ENCODE measurements around the gene KRT31. TPM values are rescaled to one million over a fixed set of nuclear protein-coding genes. Genes with fewer than 3 reads are reported as not detected.

Gene KRT31
- total and polyA plus RNA-seq, 4 donors = not detected

GRCh38 chr17:41421116-41421515 lies 23.7 kb upstream of the KRT31 start:
- WGBS, 2 donors = 81 to 84% methylated on average over 9 of the region's 9 CpGs
- no peak overlapping the region for H3K27ac ChIP-seq (ENCODE audit: low read depth in 1 of 2, low read length in 2 of 2)
- ATAC-seq (ENCODE audit: low FRiP score) = no peak

GRCh38 chr17:41420134-41420533 lies 22.7 kb upstream of the KRT31 start:
- H3K9me3 ChIP-seq (ENCODE audit: control insufficient read depth, low read length) = no peaks in the 10 kb centered on the region
- H3K4me1 ChIP-seq (ENCODE audit: control insufficient read depth in 1 of 2, insufficient read depth in 2 of 2, low read length in 2 of 2) = no peaks in the 10 kb centered on the region
- no peak for DNase-seq
- H3K36me3 ChIP-seq (ENCODE audit: control insufficient read depth in 1 of 2, insufficient read depth in 2 of 2, low read length in 1 of 2) = no peaks in the 10 kb centered on the region
- H3K27ac ChIP-seq (ENCODE audit: low read depth in 1 of 2, low read length in 2 of 2) = no peak overlapping the region
- intact Hi-C loops (cut with DNase I) = no loop called here
- ATAC-seq (ENCODE audit: low FRiP score) = no peak
- H3K4me3 ChIP-seq (ENCODE audit: low read length in 2 of 2) = no peak overlapping the region
- no peaks in the 10 kb centered on the region for H3K27me3 ChIP-seq (ENCODE audit: control insufficient read depth in 1 of 2, insufficient read depth in 2 of 2, low read length in 1 of 2)
- 49 to 54% methylated on average over 4 of the region's 4 CpGs for WGBS, 2 donors

More at GRCh38 chr17:41421116-41421515, 23.7 kb upstream of the KRT31 start:
- no peaks in the 10 kb centered on the region for H3K9me3 ChIP-seq (ENCODE audit: control insufficient read depth, low read length)
- no peaks in the 10 kb centered on the region for H3K36me3 ChIP-seq (ENCODE audit: control insufficient read depth in 1 of 2, insufficient read depth in 2 of 2, low read length in 1 of 2)
- no peak for DNase-seq
- H3K27me3 ChIP-seq (ENCODE audit: control insufficient read depth in 1 of 2, insufficient read depth in 2 of 2, low read length in 1 of 2) = no peaks in the 10 kb centered on the region
- H3K4me1 ChIP-seq (ENCODE audit: control insufficient read depth in 1 of 2, insufficient read depth in 2 of 2, low read length in 2 of 2) = no peaks in the 10 kb centered on the region
- intact Hi-C loops (cut with DNase I) = no loop called here
- no peak overlapping the region for H3K4me3 ChIP-seq (ENCODE audit: low read length in 2 of 2)

GRCh38 chr17:41419716-41420115 lies 22.3 kb upstream of the KRT31 start:
- no peak for ATAC-seq (ENCODE audit: low FRiP score)
- Histone ChIP-seq H3K27me3 (ENCODE audit: control insufficient read depth in 1 of 2, insufficient read depth in 2 of 2, low read length in 1 of 2) (no peaks in the 10 kb centered on the region), H3K27ac (ENCODE audit: low read depth in 1 of 2, low read length in 2 of 2) (no peak overlapping the region), H3K4me3 (ENCODE audit: low read length in 2 of 2) (no peak overlapping the region), H3K9me3 (ENCODE audit: control insufficient read depth, low read length) (no peaks in the 10 kb centered on the region), H3K36me3 (ENCODE audit: control insufficient read depth in 1 of 2, insufficient read depth in 2 of 2, low read length in 1 of 2) (no peaks in the 10 kb centered on the region), H3K4me1 (ENCODE audit: control insufficient read depth in 1 of 2, insufficient read depth in 2 of 2, low read length in 2 of 2) (no peaks in the 10 kb centered on the region)
- 87 to 92% methylated on average over 4 of the region's 4 CpGs for WGBS, 2 donors
- intact Hi-C loops (cut with DNase I) = no loop called here
- DNase-seq = no peak

- Histone ChIP-seq H3K9me3 (ENCODE audit: control insufficient read depth, low read length) (no peaks in the 10 kb centered on the region), H3K4me3 (ENCODE audit: low read length in 2 of 2) (no peak overlapping the region), H3K4me1 (ENCODE audit: control insufficient read depth in 1 of 2, insufficient read depth in 2 of 2, low read length in 2 of 2) (no peaks in the 10 kb centered on the region), H3K27ac (ENCODE audit: low read depth in 1 of 2, low read length in 2 of 2) (no peak overlapping the region), H3K27me3 (ENCODE audit: control insufficient read depth in 1 of 2, insufficient read depth in 2 of 2, low read length in 1 of 2) (no peaks in the 10 kb centered on the region), H3K36me3 (ENCODE audit: control insufficient read depth in 1 of 2, insufficient read depth in 2 of 2, low read length in 1 of 2) (no peaks in the 10 kb centered on the region)
- 76 to 80% methylated on average over 7 of the region's 7 CpGs for WGBS, 2 donors
- intact Hi-C loops (cut with DNase I) = no loop called here
- no peak for DNase-seq
- no peak for ATAC-seq (ENCODE audit: low FRiP score)
Measured at GRCh38 chr17:41418116-41418860, 20.9 kb upstream of the KRT31 start.

GRCh38 chr17:41417576-41418015 lies 20.2 kb upstream of the KRT31 start:
- DNase-seq = no peak
- no peak overlapping the region for H3K27ac ChIP-seq (ENCODE audit: low read depth in 1 of 2, low read length in 2 of 2)
- H3K4me1 ChIP-seq (ENCODE audit: control insufficient read depth in 1 of 2, insufficient read depth in 2 of 2, low read length in 2 of 2) = no peaks in the 10 kb centered on the region
- no peaks in the 10 kb centered on the region for H3K9me3 ChIP-seq (ENCODE audit: control insufficient read depth, low read length)
- no peak for ATAC-seq (ENCODE audit: low FRiP score)
- 43 to 44% methylated on average over 4 of the region's 4 CpGs for WGBS, 2 donors
- intact Hi-C loops (cut with DNase I) = no loop called here
- no peak overlapping the region for H3K4me3 ChIP-seq (ENCODE audit: low read length in 2 of 2)
- no peaks in the 10 kb centered on the region for H3K36me3 ChIP-seq (ENCODE audit: control insufficient read depth in 1 of 2, insufficient read depth in 2 of 2, low read length in 1 of 2)
- H3K27me3 ChIP-seq (ENCODE audit: control insufficient read depth in 1 of 2, insufficient read depth in 2 of 2, low read length in 1 of 2) = no peaks in the 10 kb centered on the region

- intact Hi-C loops (cut with DNase I) = no loop called here
Measured at GRCh38 chr17:41417127-41417526, 19.7 kb upstream of the KRT31 start.

GRCh38 chr17:41416479-41416878 lies 19.1 kb upstream of the KRT31 start:
- intact Hi-C loops (cut with DNase I) = no loop called here
- Histone ChIP-seq H3K9me3 (ENCODE audit: control insufficient read depth, low read length) (no peaks in the 10 kb centered on the region), H3K4me3 (ENCODE audit: low read length in 2 of 2) (no peak overlapping the region), H3K36me3 (ENCODE audit: control insufficient read depth in 1 of 2, insufficient read depth in 2 of 2, low read length in 1 of 2) (no peaks in the 10 kb centered on the region), H3K4me1 (ENCODE audit: control insufficient read depth in 1 of 2, insufficient read depth in 2 of 2, low read length in 2 of 2) (no peaks in the 10 kb centered on the region), H3K27me3 (ENCODE audit: control insufficient read depth in 1 of 2, insufficient read depth in 2 of 2, low read length in 1 of 2) (no peaks in the 10 kb centered on the region), H3K27ac (ENCODE audit: low read depth in 1 of 2, low read length in 2 of 2) (no peak overlapping the region)
- ATAC-seq (ENCODE audit: low FRiP score) (no peak), DNase-seq (no peak)
- 79 to 84% methylated on average over 5 of the region's 5 CpGs for WGBS, 2 donors

More at GRCh38 chr17:41417127-41417526, 19.7 kb upstream of the KRT31 start:
- no peaks in the 10 kb centered on the region for H3K4me1 ChIP-seq (ENCODE audit: control insufficient read depth in 1 of 2, insufficient read depth in 2 of 2, low read length in 2 of 2)
- ATAC-seq (ENCODE audit: low FRiP score) (no peak), DNase-seq (no peak)
- no peaks in the 10 kb centered on the region for H3K36me3 ChIP-seq (ENCODE audit: control insufficient read depth in 1 of 2, insufficient read depth in 2 of 2, low read length in 1 of 2)
- no peak overlapping the region for H3K27ac ChIP-seq (ENCODE audit: low read depth in 1 of 2, low read length in 2 of 2)
- no peaks in the 10 kb centered on the region for H3K9me3 ChIP-seq (ENCODE audit: control insufficient read depth, low read length)
- H3K4me3 ChIP-seq (ENCODE audit: low read length in 2 of 2) = no peak overlapping the region
- H3K27me3 ChIP-seq (ENCODE audit: control insufficient read depth in 1 of 2, insufficient read depth in 2 of 2, low read length in 1 of 2) = no peaks in the 10 kb centered on the region
- WGBS, 2 donors = 89 to 93% methylated on average over 6 of the region's 6 CpGs

GRCh38 chr17:41415833-41416335 lies 18.5 kb upstream of the KRT31 start:
- peak; percentile 45 for ATAC-seq (ENCODE audit: low FRiP score)
- WGBS, 2 donors = 52 to 57% methylated on average over 3 of the region's 3 CpGs
- no peak overlapping the region for H3K4me3 ChIP-seq (ENCODE audit: low read length in 2 of 2)
- H3K27me3 ChIP-seq (ENCODE audit: control insufficient read depth in 1 of 2, insufficient read depth in 2 of 2, low read length in 1 of 2) = no peaks in the 10 kb centered on the region
- no peaks in the 10 kb centered on the region for H3K4me1 ChIP-seq (ENCODE audit: control insufficient read depth in 1 of 2, insufficient read depth in 2 of 2, low read length in 2 of 2)
- H3K36me3 ChIP-seq (ENCODE audit: control insufficient read depth in 1 of 2, insufficient read depth in 2 of 2, low read length in 1 of 2) = no peaks in the 10 kb centered on the region
- H3K27ac ChIP-seq (ENCODE audit: low read depth in 1 of 2, low read length in 2 of 2) = no peak overlapping the region
- intact Hi-C loops (cut with DNase I) = no loop called here
- no peaks in the 10 kb centered on the region for H3K9me3 ChIP-seq (ENCODE audit: control insufficient read depth, low read length)
- DNase-seq = no peak

GRCh38 chr17:41415411-41415810 lies 18.0 kb upstream of the KRT31 start:
- DNase-seq (no peak), ATAC-seq (ENCODE audit: low FRiP score) (no peak)
- intact Hi-C loops (cut with DNase I) = no loop called here
- no peaks in the 10 kb centered on the region for H3K9me3 ChIP-seq (ENCODE audit: control insufficient read depth, low read length)
- no peak overlapping the region for H3K4me3 ChIP-seq (ENCODE audit: low read length in 2 of 2)
- 79 to 81% methylated on average over 4 of the region's 4 CpGs for WGBS, 2 donors
- no peaks in the 10 kb centered on the region for H3K4me1 ChIP-seq (ENCODE audit: control insufficient read depth in 1 of 2, insufficient read depth in 2 of 2, low read length in 2 of 2)
- no peak overlapping the region for H3K27ac ChIP-seq (ENCODE audit: low read depth in 1 of 2, low read length in 2 of 2)
- H3K27me3 ChIP-seq (ENCODE audit: control insufficient read depth in 1 of 2, insufficient read depth in 2 of 2, low read length in 1 of 2) = no peaks in the 10 kb centered on the region
- H3K36me3 ChIP-seq (ENCODE audit: control insufficient read depth in 1 of 2, insufficient read depth in 2 of 2, low read length in 1 of 2) = no peaks in the 10 kb centered on the region
